A549 (cell line): ENCODE data around the gene LDHAL6B. TPM values are rescaled to one million over a fixed set of nuclear protein-coding genes. Genes with fewer than 3 reads are reported as not detected.

Source experiments
- ATAC-seq, 2 experiments: fragments of 200-7000 bp in 1 of 2; fragments of >200 bp in 1 of 2; cut with Nextera tagmentation in 1 of 2; cut with Tn5 transposase in 1 of 2; 3 replicates each; pipeline versions ENCODE4 v1.8.0 to v1.9.1; 2018 to 2020; ENCODE audit warnings: mild to moderate bottlenecking in 1 of 2, moderate library complexity in 1 of 2
- CTCF ChIA-PET: fragments of 300-600 bp; sonication (Branson Sonifier 250); formaldehyde crosslinking; extraction: SDS; loops from one replicate; lab custom pipeline; 2021; ENCODE audit warnings: antibody characterized with exemption, inconsistent platforms; lab: Yijun Ruan, JAX
- POLR2A ChIA-PET: fragments of 350-600 bp; formaldehyde crosslinking; extraction: SDS; loops from one replicate; lab custom pipeline; 2021; ENCODE audit warnings: antibody characterized with exemption, inconsistent platforms; lab: Yijun Ruan, JAX
- DNase-seq, 2 experiments: peaks; one replicate each; pipeline versions ENCODE4 v3.0.0 to v3.0.0-alpha.2; 2011 to 2016; ENCODE audit warnings: low read depth in 1 of 2, low spot score in 1 of 2
- FAIRE-seq: peaks from 2 replicates; lab custom pipeline; 2011; peaks lifted over from hg19 to GRCh38; lab: Jason Lieb, UNC
- H3K27ac ChIP-seq, 2 experiments: fragments of >200 bp; sonication (Bioruptor Twin); formaldehyde crosslinking; 3 replicates each; pipeline ENCODE4 v1.5.1; 2016 to 2017
- H3K4me1 ChIP-seq: fragments of >200 bp; sonication (Bioruptor Twin); formaldehyde crosslinking; 3 replicates; pipeline ENCODE4 v1.6.1; 2016
- H3K4me2 ChIP-seq: fragments of >200 bp; sonication (Bioruptor Twin); formaldehyde crosslinking; 3 replicates; pipeline ENCODE4 v1.6.1; 2016
- H3K4me3 ChIP-seq: fragments of >200 bp; sonication (Bioruptor Twin); formaldehyde crosslinking; 3 replicates; pipeline ENCODE4 v1.5.1; 2016
- H3K9me3 ChIP-seq: fragments of >200 bp; sonication (Bioruptor Twin); formaldehyde crosslinking; 3 replicates; pipeline ENCODE4 v1.6.1; 2016
- CEBPB ChIP-seq, 2 experiments: fragments of >200 bp in 1 of 2; sonication (Bioruptor Twin) in 1 of 2; formaldehyde crosslinking in 1 of 2; IDR thresholded peaks; 2 replicates each; pipeline ENCODE4 v1.6.1; 2012 to 2016
- CHD4 ChIP-seq: fragments of 200-600 bp; sonication (generic); IDR thresholded peaks from 2 replicates; pipeline ENCODE4 v1.6.1; 2016; ENCODE audit warnings: antibody characterized with exemption, mild to moderate bottlenecking, borderline replicate concordance
- CTCF ChIP-seq: fragments of >200 bp; sonication (Bioruptor Twin); formaldehyde crosslinking; IDR thresholded peaks from 3 replicates; pipeline ENCODE4 v1.5.1; 2016
- EHF ChIP-seq: fragments of 250-450 bp; sonication (Bioruptor Pico); IDR thresholded peaks from 2 replicates; pipeline ENCODE4 v1.5.0; 2020; ENCODE audit warnings: mild to moderate bottlenecking
- ELK1 ChIP-seq: fragments of 150-350 bp; IDR thresholded peaks from 2 replicates; pipeline ENCODE4 v1.6.1; 2014; ENCODE audit warnings: low read depth, mild to moderate bottlenecking, low read length
- FOSB ChIP-seq: fragments of 250-450 bp; sonication (Bioruptor Pico); IDR thresholded peaks from 2 replicates; pipeline ENCODE4 v1.5.0; 2020; ENCODE audit warnings: mild to moderate bottlenecking, moderate library complexity
- FOSL2 ChIP-seq, 2 experiments: fragments of 450-650 bp in 1 of 2; fragments of >200 bp in 1 of 2; sonication (Bioruptor Twin) in 1 of 2; formaldehyde crosslinking; IDR thresholded peaks; 2 replicates each; pipeline versions ENCODE4 v1.5.0 to v1.6.1; 2016 to 2020; ENCODE audit warnings: mild to moderate bottlenecking in 1 of 2, moderate library complexity in 1 of 2
- HOXB13 ChIP-seq: fragments of 250-450 bp; sonication (Bioruptor Pico); IDR thresholded peaks from 2 replicates; pipeline ENCODE4 v1.5.0; 2020; ENCODE audit warnings: low read depth, mild to moderate bottlenecking, moderate library complexity
- KDM5A ChIP-seq: fragments of 200-600 bp; sonication (generic); IDR thresholded peaks from 2 replicates; pipeline ENCODE4 v1.6.1; 2016; ENCODE audit warnings: antibody characterized with exemption, mild to moderate bottlenecking
- REST ChIP-seq: fragments of 200-600 bp; sonication (generic); IDR thresholded peaks from 2 replicates; pipeline ENCODE4 v1.6.1; 2016; ENCODE audit warnings: antibody characterized with exemption, mild to moderate bottlenecking, moderate library complexity
- RFX5 ChIP-seq: fragments of 450-650 bp; IDR thresholded peaks from 2 replicates; pipeline ENCODE4 v1.7.1; 2014; ENCODE audit warnings: antibody characterized with exemption, mild to moderate bottlenecking, moderate library complexity
- RNF2 ChIP-seq: fragments of 200-600 bp; sonication (generic); IDR thresholded peaks from 2 replicates; pipeline ENCODE4 v1.6.1; 2016; ENCODE audit warnings: low read depth, mild to moderate bottlenecking, antibody characterized with exemption, moderate library complexity, borderline replicate concordance
- TFCP2L1 ChIP-seq: fragments of 250-450 bp; sonication (Bioruptor Pico); IDR thresholded peaks from 2 replicates; pipeline ENCODE4 v1.5.0; 2021; ENCODE audit warnings: mild to moderate bottlenecking
- ZSCAN20 ChIP-seq: fragments of 250-450 bp; sonication (Bioruptor Pico); IDR thresholded peaks from 2 replicates; pipeline ENCODE4 v1.8.0; 2022; ENCODE audit warnings: mild to moderate bottlenecking, moderate library complexity
- WGBS: methylation state at CpG from one replicate; pipeline ENCODE4 v1.1.6; 2017; ENCODE audit errors: missing lambda C conversion rate; 5-methylcytosine and 5-hydroxymethylcytosine counted together
- polyA plus RNA-seq, 4 experiments: library from polyadenylated mRNA; depleted of rRNA in 3 of 4; stranded (reverse); fragments of >200 nt; fragmentation: RNase III in 1 of 4; extraction: RNeasy Plus Mini Kit Qiagen cat#74134 plus additional on column Dnase treatment in 1 of 4; gene quantifications; 2 replicates in 3 of 4; 3 replicates in 1 of 4; pipeline ENCODE4 v1.2.3, GENCODE V29; 2011 to 2017
- TF ChIP-seq, protein P1 (sequence below): IDR thresholded peaks from 2 replicates; pipeline ENCODE4 v1.6.1; 2012

LDHAL6B gene
- polyA plus RNA-seq, 2 of the 4 experiments (the other 2 are of a cell fraction) = not detected

DNA sequence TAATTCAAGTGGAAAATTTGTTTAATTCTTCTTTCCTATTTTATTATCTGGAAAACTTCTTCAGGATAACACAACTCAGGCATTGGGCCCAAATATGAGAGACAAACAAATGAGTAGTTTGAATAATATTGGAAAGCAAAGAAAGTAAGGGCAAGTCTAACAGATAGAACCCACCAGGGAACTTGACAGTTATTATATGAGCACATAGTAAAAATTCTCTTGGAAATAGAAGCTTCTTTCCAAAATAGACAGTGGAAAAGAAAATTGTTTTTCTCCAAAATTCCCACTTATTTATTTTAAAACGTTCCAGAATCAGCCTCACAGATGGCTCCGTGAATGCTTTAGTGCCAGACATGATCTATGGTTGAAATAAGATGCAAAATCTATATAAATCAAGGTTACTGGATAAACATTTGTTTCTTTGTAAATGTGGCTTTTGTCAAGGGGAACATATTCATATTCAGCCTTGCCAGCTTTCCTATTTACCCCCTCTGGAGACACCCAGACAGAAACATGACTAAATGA is 23.9 kb downstream of the LDHAL6B start:
- POLR2A ChIA-PET = no interaction called here
- WGBS = 87% methylated on average over 2 of the region's 2 CpGs
- ATAC-seq = no peak

More for the DNA sequence above, 23.9 kb downstream of the LDHAL6B start:
- no peaks in the 10 kb centered on the region for H3K9me3 ChIP-seq
- H3K4me1 ChIP-seq = peaks cover 44% of the 10 kb centered on the region
- no peak overlapping the region for H3K4me3 ChIP-seq
- FAIRE-seq (peak; percentile 32), DNase-seq (no peak)
- H3K27ac ChIP-seq = 0 out of 6 replicates have a peak overlapping the region, but pooled peaks of 1 of the 2 experiments have one; percentile 0
- no peak for TF ChIP-seq RFX5
- TF ChIP-seq CEBPB (IDR thresholded peaks at IDR 0.05) = no peak
- no peak for TF ChIP-seq TFCP2L1
- TF ChIP-seq CTCF = no peak
- TF ChIP-seq FOSL2 (IDR thresholded peaks at IDR 0.05) = no peak
- TF ChIP-seq FOSL2 (CRISPR knock-in tag; IDR thresholded peaks at IDR 0.05) = no peak
- no peak for TF ChIP-seq FOSB (CRISPR knock-in tag)
- TF ChIP-seq RNF2 = no peak
- TF ChIP-seq ELK1 = no peak
- TF ChIP-seq ZSCAN20 = no peak
- TF ChIP-seq, protein P1, sequence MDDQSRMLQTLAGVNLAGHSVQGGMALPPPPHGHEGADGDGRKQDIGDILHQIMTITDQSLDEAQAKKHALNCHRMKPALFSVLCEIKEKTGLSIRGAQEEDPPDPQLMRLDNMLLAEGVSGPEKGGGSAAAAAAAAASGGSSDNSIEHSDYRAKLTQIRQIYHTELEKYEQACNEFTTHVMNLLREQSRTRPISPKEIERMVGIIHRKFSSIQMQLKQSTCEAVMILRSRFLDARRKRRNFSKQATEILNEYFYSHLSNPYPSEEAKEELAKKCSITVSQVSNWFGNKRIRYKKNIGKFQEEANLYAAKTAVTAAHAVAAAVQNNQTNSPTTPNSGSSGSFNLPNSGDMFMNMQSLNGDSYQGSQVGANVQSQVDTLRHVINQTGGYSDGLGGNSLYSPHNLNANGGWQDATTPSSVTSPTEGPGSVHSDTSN = no peak
- TF ChIP-seq CHD4 = no peak
- no peak for TF ChIP-seq KDM5A
- TF ChIP-seq EHF (CRISPR knock-in tag) = no peak
- no peak for TF ChIP-seq HOXB13 (CRISPR knock-in tag)
- no peak for TF ChIP-seq REST
- TF ChIP-seq, all 56 proteins: peak for 0
- H3K4me2 ChIP-seq = no peak overlapping the region
- CTCF ChIA-PET = interaction anchor here (1.0 kb wide), 1 partner anchor 118 kb away, joined by 4 read pairs; no protein-coding TSS in a partner anchor
